Measurements from ENCODE around the gene KDF1. TPM values are rescaled to one million over a fixed set of nuclear protein-coding genes. Genes with fewer than 3 reads are reported as not detected.

The KDF1 gene
- total RNA-seq, 1 experiment from 2014 or later: 23.0 TPM

DNA sequence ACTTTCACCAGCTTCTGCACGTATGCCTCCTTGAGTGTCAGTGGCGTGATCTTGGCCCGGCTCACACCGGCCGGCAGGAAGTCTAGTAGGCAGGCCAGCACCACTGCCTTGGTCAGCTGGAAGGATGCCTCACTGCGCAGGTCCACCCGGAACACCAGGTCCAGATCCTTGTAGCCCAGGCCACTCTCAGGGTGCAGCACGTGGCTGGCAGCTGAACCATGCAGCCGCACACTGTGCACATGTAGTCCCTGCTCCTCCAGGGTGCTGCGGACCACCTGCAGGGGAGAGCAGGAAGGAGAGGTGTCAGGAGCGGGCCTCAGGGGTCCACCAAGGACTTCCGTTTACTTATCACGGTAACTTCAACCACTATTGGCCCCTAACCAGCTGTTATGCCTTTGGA, 46.4 kb upstream of the KDF1 start:
- H3K4me2 ChIP-seq (ENCODE audit: low read length): no peak overlapping the region
- no peak for TF ChIP-seq POLR2AphosphoS5 (IDR thresholded peaks at IDR 0.05; ENCODE audit: low read depth, low read length)
- no peak for TF ChIP-seq ELF1 (IDR thresholded peaks at IDR 0.05; ENCODE audit: borderline replicate concordance, low read depth)
- TF ChIP-seq YY1 (IDR thresholded peaks at IDR 0.05; ENCODE audit: extremely low read depth, insufficient replicate concordance, low read depth, low read length): no peak
- no peak for TF ChIP-seq ZFX (IDR thresholded peaks at IDR 0.05)
- TF ChIP-seq SP1 (IDR thresholded peaks at IDR 0.05; ENCODE audit: low read depth): no peak
- no peak for TF ChIP-seq EZH2 (IDR thresholded peaks at IDR 0.05)
- no peak for TF ChIP-seq EZH2phosphoT487 (IDR thresholded peaks at IDR 0.05; ENCODE audit: borderline replicate concordance)
- CTCF ChIA-PET: no interaction called here
- no peak for DNase-seq (ENCODE audit: low read depth, low spot score)
- H3K4me3 ChIP-seq (replicated peaks in 1 of 2; ENCODE audit: low read depth in 1 of 2, low read length in 2 of 2): no peak overlapping the region
- H3K9me2 ChIP-seq (ENCODE audit: insufficient read depth): no peaks in the 10 kb centered on the region
- POLR2A ChIA-PET: no interaction called here
- H3K9ac ChIP-seq (ENCODE audit: low read length): no peak overlapping the region
- no peaks in the 10 kb centered on the region for H3K9me3 ChIP-seq (ENCODE audit: control insufficient read depth in 1 of 2, insufficient read depth in 1 of 2, low read depth in 1 of 2, low read length in 2 of 2)
- H3K36me3 ChIP-seq (ENCODE audit: control insufficient read depth in 1 of 2, insufficient read depth in 2 of 2, low read length in 2 of 2): peaks cover 0 to 6% of the 10 kb centered on the region in 2 experiments; a peak in 1 of 4 replicates
- peaks cover 72 to 95% of the 10 kb centered on the region in 2 experiments for H3K4me1 ChIP-seq (ENCODE audit: control insufficient read depth in 1 of 2, insufficient read depth in 2 of 2, low read length in 2 of 2)
- RAD21 ChIA-PET (ENCODE audit: low non-redundant PET in 1 of 2, low total read pairs in 2 of 2, uncharacterized antibody in 2 of 2, unreplicated experiment in 2 of 2): interaction anchor here in 1 of 2 experiments (0.5 kb wide), 1 partner anchor 13 kb away, joined by 3 read pairs; no protein-coding TSS in a partner anchor
- H3K27me3 ChIP-seq (ENCODE audit: insufficient read depth, low read length): no peaks in the 10 kb centered on the region
- H3K79me2 ChIP-seq (ENCODE audit: insufficient read depth, low read length): no peaks in the 10 kb centered on the region; the same call in 1 of the 2 replicates
- intact Hi-C loops (cut with micrococcal nuclease): no loop called here
- H4K20me1 ChIP-seq (ENCODE audit: insufficient read depth): no peaks in the 10 kb centered on the region
- H2AFZ ChIP-seq (ENCODE audit: low read depth, low read length, poor library complexity, severe bottlenecking): no peak overlapping the region
- no peak overlapping the region for H3K27ac ChIP-seq (ENCODE audit: low read depth, low read length)
- no TSS peak for BruUV-seq (replicated peaks)
- no peak for ATAC-seq

DNA sequence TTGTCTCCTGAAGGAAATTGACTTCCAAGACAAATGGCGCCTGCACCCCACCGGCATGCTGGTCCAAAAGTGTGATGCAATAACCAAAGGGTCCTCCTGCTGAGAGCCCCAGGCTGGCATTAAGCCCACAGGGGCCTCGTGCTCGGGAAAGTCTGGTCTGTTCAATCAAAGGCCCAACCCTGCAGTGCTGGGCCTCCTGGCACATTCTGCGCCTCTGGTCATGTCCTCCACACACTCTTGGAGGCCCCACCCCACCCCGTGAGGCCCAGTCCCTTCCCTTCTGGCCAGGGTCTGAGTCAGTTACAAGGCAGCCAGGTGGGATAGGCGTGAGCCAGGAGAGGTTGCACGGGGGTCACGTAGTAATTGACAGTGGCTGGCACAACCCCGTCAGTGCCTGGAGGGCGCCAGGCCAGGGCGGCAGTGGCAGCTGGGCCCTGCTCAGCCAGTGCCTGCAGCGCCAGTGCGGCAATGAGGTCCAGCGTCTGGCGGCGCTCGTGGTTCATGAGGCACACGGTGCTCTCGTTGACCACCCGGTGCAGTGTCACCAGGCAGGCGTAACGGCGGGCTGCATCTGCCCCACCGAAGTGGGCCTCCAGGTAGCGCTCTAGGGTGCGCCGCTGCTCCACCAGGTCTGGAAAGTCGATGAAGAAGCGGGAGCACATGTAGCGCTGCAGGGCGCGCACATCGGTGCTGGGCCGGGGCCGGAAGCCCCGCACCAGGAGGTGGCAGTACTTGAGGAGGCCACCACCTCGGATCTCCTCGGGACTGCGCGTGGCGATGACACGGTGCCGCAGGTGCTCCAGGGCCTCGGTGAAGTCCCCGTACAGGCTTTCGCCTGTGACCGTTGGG, 45.6 kb upstream of the KDF1 start:
- CTCF ChIA-PET: interaction anchor here (1.5 kb wide), 1 partner anchor 39 kb away, joined by 4 read pairs; no protein-coding TSS in a partner anchor
- Histone ChIP-seq H3K27ac (ENCODE audit: low read depth, low read length) (no peak overlapping the region), H3K9me2 (ENCODE audit: insufficient read depth) (no peaks in the 10 kb centered on the region), H2AFZ (ENCODE audit: low read depth, low read length, poor library complexity, severe bottlenecking) (no peak overlapping the region), H3K36me3 (ENCODE audit: control insufficient read depth in 1 of 2, insufficient read depth in 2 of 2, low read length in 2 of 2) (peaks cover 0 to 6% of the 10 kb centered on the region in 2 experiments; a peak in 1 of 4 replicates), H3K4me3 (replicated peaks in 1 of 2; ENCODE audit: low read depth in 1 of 2, low read length in 2 of 2) (no peak overlapping the region), H4K20me1 (ENCODE audit: insufficient read depth) (no peaks in the 10 kb centered on the region), H3K4me2 (ENCODE audit: low read length) (no peak overlapping the region), H3K79me2 (ENCODE audit: insufficient read depth, low read length) (no peaks in the 10 kb centered on the region), H3K4me1 (ENCODE audit: control insufficient read depth in 1 of 2, insufficient read depth in 2 of 2, low read length in 2 of 2) (peaks cover 71 to 95% of the 10 kb centered on the region in 2 experiments), H3K9ac (ENCODE audit: low read length) (no peak overlapping the region), H3K9me3 (ENCODE audit: control insufficient read depth in 1 of 2, insufficient read depth in 1 of 2, low read depth in 1 of 2, low read length in 2 of 2) (no peaks in the 10 kb centered on the region), H3K27me3 (ENCODE audit: insufficient read depth, low read length) (no peaks in the 10 kb centered on the region)
- DNase-seq (ENCODE audit: low read depth, low spot score): no peak
- TF ChIP-seq SRF (IDR thresholded peaks at IDR 0.05; ENCODE audit: low read depth) (no peak), CEBPB (IDR thresholded peaks at IDR 0.05; ENCODE audit: low read depth) (no peak), EGR1 (IDR thresholded peaks at IDR 0.05; ENCODE audit: low read depth) (no peak)
- TF ChIP-seq, protein P1, sequence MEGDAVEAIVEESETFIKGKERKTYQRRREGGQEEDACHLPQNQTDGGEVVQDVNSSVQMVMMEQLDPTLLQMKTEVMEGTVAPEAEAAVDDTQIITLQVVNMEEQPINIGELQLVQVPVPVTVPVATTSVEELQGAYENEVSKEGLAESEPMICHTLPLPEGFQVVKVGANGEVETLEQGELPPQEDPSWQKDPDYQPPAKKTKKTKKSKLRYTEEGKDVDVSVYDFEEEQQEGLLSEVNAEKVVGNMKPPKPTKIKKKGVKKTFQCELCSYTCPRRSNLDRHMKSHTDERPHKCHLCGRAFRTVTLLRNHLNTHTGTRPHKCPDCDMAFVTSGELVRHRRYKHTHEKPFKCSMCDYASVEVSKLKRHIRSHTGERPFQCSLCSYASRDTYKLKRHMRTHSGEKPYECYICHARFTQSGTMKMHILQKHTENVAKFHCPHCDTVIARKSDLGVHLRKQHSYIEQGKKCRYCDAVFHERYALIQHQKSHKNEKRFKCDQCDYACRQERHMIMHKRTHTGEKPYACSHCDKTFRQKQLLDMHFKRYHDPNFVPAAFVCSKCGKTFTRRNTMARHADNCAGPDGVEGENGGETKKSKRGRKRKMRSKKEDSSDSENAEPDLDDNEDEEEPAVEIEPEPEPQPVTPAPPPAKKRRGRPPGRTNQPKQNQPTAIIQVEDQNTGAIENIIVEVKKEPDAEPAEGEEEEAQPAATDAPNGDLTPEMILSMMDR (IDR thresholded peaks at IDR 0.05 in 2 of 3, conservative IDR thresholded peaks at IDR 0.05 in 1 of 3; ENCODE audit: borderline replicate concordance in 1 of 3, insufficient read depth in 1 of 3, low read depth in 2 of 3, low read length in 2 of 3): 0 out of 6 replicates have a peak, but pooled peaks of 1 of the 3 experiments have one; percentile 8
- TF ChIP-seq, protein P2, sequence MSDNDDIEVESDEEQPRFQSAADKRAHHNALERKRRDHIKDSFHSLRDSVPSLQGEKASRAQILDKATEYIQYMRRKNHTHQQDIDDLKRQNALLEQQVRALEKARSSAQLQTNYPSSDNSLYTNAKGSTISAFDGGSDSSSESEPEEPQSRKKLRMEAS (IDR thresholded peaks at IDR 0.05): no peak
- ATAC-seq: no peak
- POLR2A ChIA-PET: no interaction called here
- intact Hi-C loops (cut with micrococcal nuclease): no loop called here
- BruUV-seq (replicated peaks): no TSS peak
- RAD21 ChIA-PET (ENCODE audit: low non-redundant PET in 1 of 2, low total read pairs in 2 of 2, uncharacterized antibody in 2 of 2, unreplicated experiment in 2 of 2): no interaction called here
